ELR (cell line): ENCODE results near the gene DISP3.
"Not testable (repeated sequence)": the region's sequence is repeated elsewhere in the genome, so short reads cannot be mapped to it uniquely, and the experiment has no call there.

ENCODE experiments used
- DNase-seq: peaks from one replicate; pipeline ENCODE4 v3.0.0-alpha.2; 2015; ENCODE audit warnings: low read depth

DISP3 gene

DNA sequence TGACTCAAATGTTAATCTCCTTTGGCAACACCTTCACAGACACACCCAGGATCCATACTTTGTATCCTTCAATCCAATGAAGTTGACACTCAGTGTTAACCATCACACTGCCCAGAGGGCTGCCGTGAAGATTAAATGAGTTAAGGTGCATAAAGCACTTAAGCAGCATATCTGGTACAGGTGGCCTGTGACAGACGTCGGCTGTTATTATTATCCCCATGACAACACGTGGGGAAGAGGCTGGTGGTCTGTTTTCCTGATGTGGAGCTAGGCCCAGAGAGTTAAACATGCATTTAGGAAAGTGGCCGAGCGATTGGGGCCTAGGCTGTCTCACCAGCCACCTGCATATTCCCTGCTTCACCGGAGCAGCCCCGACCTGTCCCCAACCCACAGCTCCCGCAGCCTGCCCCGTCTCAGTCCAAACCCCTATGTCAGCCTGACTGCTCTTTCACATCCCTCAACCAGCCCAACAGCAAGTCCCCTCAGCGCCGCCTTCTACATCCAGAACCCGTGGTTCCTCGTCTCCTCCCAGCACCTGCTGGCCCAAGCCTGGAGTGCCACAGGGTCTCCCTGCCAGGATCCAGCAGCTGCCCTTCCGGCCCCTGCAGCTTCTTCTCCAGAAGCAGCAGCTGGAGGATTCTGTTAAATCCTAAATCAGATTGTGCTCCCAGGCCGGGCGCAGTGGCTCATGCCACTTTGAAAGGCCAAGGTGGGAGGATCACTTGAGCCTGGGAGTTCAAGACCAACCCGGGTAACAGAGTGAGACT lies 97.3 kb downstream of the DISP3 start:
- no peak for DNase-seq

DNA sequence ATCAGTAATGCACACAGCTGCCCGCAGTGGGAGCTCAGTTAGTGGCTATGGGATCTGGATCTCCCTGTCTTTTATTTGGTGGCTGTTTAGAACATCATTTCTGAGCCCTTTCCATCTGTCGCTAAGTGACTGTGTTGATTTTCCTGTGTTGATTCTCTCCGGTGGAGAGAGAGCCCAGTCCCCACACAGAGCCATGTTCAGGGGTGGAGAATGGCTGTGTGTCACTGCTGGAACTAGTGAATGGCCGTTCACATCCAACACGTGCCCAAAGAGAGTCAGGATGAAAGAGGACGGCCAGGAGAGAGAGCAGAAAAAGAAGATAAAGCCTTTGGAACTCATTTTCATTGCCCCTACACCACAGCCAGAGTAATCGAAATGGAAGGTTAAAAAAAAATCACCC lies 99.0 kb downstream of the DISP3 start:
- DNase-seq: no peak

DNA sequence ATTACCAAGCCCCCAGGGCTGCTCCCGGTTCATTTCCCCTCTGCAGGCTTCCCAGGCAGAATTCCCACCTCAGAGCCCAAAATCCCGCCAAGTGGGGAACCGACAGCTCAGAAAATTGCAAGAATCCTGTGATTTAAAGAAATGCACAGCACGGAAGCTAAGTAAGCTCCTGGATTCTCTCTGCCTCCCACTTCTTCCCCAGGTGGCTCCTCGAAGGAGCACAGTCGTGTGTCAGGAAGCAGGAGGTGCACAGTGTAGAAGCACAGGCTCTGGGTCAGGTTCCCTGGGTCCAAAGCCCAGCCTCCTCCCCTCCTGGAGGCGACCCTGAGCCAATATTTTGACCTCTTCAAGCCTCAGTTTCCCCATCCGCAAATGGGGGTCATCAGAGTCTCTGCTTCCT lies 100.6 kb downstream of the DISP3 start:
- no peak for DNase-seq

DNA sequence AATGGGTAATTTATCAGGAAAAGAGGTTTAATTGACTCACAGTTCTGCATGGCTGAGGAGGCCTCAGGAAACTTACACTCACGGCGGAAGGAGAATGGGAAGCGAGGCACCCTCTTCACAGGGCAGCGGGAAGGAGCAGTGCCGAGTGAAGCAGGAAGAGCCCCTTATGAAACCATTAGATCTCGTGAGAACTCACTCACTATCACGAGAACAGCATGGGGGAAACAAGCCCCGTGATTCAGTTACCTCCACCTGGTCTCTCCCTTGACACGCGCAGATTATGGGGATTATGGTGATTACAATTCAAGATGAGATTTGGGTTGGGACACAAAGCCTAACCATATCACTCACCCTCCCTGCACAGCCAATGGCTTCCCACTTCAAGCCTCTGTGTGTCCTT lies 101.1 kb downstream of the DISP3 start:
- not testable (repeated sequence) for DNase-seq

DNA sequence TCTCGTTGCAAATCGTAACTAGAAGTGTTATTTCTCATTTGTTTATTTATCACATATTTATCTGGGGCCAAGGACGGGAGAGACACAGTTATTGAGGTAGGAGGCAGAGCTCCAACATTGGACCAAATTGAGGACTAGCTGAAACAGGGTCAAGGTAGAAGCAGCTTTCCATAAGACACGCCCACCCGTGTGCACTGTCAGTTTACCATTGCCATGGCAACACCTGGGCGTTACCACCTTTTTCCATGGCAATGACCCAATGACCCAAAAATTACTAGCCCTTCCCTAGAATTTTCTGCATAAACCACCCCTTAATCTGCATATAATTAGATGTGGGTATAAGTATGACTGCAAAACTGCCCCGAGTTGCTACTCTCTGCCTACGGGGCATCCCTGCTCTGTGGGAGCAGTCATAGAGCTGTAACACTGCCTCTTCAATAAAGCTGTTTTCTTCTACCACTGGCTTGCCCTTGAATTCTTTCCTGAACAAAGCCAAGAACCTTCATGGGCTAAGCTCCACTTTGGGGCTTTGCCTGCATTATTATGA lies 102.6 kb downstream of the DISP3 start:
- DNase-seq: no peak

DNA sequence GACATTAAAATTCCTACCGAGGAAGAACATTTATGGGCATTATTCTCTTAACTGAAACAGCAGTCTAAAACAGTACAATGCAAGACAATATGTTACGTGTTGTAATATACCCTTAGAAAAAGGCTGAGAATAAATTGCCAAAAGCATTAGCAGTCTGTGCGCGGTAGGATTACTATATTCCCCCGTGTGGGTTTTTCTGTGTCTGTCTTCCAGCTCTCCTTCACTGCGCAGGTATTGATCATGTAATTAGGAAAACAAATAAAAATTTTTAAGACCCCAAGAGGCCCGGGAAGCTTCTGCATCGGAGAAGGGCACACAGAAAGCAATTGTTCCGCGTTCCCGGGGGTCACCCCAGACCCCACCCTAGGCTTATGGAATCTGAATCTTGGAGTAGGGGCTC lies 106.4 kb downstream of the DISP3 start:
- DNase-seq: no peak
